HG03565 (cell line): ENCODE measurements around the gene FANCM.
A peak's percentile ranks its signal among the peaks of the same experiment; 100 is the strongest.

Source experiments
- ATAC-seq: cut with Tn5 transposase; IDR thresholded peaks from one replicate; pipeline ENCODE4 v1.9.1; 2021; ENCODE audit warnings: mild to moderate bottlenecking, moderate library complexity; ENCODE audit not compliant: unreplicated experiment

The FANCM gene

GRCh38 chr14:45222485-45223262, 86.9 kb downstream of the FANCM start:
- ATAC-seq = no peak

- ATAC-seq = no peak
Observed at GRCh38 chr14:45227566-45227965, 91.8 kb downstream of the FANCM start.

GRCh38 chr14:45238988-45239387, 103.3 kb downstream of the FANCM start:
- ATAC-seq = no peak

- no peak for ATAC-seq
Observed at GRCh38 chr14:45242706-45243105, 107.0 kb downstream of the FANCM start.

GRCh38 chr14:45246151-45246550, 110.4 kb downstream of the FANCM start:
- no peak for ATAC-seq

- ATAC-seq = peak; percentile 48
Observed at GRCh38 chr14:45246691-45247090, 111.0 kb downstream of the FANCM start.

GRCh38 chr14:45247427-45247826, 111.7 kb downstream of the FANCM start:
- ATAC-seq = no peak

- ATAC-seq = no peak
Observed at GRCh38 chr14:45249856-45250575, 114.3 kb downstream of the FANCM start.
